GM21528 (cell line): ENCODE results near the gene FKBP14.
"Not testable (repeated sequence)": the region's sequence is repeated elsewhere in the genome, so short reads cannot be mapped to it uniquely, and the experiment has no call there.

Experiments used
- ATAC-seq: cut with Tn5 transposase; IDR thresholded peaks from one replicate; pipeline ENCODE4 v1.9.1; 2021; ENCODE audit warnings: mild to moderate bottlenecking, moderate library complexity; ENCODE audit not compliant: unreplicated experiment, low FRiP score

FKBP14 gene, protein sequence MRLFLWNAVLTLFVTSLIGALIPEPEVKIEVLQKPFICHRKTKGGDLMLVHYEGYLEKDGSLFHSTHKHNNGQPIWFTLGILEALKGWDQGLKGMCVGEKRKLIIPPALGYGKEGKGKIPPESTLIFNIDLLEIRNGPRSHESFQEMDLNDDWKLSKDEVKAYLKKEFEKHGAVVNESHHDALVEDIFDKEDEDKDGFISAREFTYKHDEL

DNA sequence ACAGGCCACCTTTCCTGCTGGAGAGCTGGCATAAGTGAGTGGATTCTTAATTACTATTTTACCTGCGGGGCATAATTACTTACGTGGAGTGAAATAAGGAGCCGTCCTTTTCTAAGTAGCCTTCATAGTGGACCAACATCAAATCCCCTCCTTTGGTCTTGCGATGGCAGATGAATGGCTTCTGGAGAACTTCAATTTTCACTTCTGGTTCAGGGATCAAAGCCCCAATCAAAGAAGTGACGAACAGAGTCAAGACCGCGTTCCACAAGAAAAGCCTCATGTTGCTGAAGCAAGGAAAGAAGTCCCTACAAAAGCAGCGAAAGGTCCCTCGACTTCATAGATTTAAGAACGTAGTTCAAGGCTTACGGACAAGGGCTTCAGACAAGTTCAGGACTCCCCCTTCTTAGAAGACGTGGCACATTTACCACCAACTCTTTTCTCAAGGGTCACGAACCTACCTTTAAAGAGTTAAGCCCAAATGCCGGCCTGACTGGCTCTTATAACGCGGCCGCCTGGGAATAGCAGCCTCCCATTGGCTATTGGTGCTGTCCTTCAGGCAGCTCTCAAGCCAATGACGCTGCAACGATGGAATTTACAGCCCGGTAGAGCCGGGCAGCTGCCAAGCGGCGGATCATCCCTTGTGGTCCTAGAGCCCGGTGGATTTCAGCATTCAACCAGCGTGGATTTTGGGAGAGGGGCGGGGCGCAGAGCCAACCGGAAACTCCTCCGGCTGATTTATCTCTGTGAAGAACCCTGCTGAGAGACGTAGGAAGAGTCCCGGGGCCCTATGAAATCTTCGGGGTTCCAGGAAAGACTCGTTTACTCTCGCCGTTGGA lies at the start of gene FKBP14:
Gene FKBP14 (minus strand): TSS at position 474 of the 836 bp plus-strand sequence. CDS start 194 bp downstream, at position 280.
- ATAC-seq = peak; percentile 73

DNA sequence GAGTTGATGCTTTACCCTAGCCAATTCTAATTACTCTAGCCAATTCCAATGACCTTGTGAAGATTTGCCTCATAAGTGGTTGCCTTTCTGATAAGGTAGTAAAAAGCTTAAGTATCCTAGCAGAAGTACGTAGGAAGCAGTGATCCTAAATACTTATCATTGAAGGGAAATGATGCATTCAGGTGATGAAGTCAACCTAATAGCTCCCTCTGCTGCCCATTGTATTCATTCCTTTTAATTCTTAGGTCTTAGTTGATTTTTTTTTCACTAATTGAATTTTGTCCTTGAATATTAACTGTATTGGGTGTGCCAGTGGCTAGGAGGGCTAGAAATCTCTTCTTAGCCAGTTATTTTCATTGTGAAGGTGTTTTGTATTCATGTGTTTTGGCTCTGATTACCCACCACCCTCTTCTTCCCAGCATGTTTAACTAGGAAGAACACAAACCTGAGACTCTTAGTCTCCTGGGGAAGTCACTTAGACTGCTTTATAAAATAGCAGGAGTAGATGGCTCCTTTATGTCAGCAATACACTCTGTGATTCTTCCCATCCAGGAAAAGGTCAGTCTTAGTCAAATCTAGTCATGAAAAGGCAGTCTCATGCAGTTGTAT lies 48.0 kb upstream of the FKBP14 start:
- no peak for ATAC-seq

DNA sequence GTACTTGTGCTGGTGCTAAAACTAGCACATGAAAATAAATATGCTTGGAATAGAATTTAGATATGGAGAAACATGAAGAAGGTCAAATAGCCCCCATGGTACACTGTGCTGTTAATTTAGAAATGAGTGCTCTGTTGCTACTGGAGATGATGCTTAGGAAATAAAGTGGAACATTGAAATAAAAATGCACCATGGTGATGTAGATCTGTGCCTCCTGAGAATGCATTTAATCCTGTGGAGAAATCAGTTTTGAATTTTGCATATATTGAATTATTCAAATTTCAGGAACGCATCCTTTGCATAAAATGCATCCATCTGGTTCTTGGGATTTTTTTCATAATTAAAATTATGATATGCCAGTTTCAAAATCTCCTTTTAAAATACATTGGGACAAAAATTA lies 46.2 kb upstream of the FKBP14 start:
- ATAC-seq = no peak

DNA sequence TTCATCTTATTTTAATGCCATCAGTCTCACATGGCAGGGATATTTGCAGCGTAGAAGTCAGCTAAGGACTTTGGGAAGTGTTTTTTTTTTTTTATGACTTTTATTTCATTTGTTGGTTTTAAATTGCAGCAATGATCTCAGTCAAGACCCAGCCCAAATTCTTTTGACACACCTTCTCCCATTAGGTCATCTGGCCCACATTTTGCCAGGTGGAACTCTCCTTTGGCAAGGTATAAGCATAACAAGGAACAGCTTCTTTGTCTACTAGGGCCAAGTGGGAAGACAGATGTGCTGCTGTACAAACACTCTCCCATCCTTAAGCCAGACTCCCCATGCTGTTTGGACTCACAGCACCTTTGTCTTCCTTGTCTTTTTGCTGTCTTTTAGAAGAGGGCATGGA lies 43.5 kb upstream of the FKBP14 start:
- ATAC-seq = no peak

DNA sequence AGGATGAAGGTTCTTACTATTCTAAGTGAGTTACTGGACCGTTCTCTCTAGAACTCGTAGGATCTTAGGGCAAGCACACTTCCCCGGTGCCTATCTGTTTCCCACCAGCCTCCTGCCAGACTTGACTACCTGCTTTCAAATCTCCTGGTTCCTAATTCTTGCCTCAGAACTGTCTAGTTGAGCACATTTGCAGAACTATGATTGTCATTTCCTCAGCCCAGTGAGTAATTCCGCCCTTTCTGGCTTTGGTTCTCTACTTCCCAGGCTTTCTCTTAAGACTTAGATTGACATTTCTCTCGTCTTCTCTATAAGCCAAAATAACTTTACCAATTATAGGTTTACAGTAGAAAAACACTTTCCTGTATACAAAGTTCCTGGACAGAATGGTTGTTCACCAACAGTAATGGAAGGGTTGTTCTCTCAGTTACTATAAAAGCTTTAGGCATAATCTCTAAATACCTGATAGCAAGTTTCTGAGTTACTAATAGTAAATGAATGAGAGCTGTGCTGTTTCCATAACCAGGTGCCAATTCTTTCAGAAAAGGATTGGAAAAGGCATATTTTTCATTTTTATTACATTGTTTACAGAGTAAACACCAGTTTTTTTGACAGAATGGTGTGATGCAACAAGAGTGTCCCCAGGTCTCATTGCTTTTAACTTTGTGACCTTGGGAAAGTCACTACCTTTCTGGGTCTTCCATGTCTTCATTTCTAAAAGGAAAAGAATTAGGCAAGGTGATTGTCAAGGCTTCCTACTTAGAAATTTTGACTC lies 42.8 kb upstream of the FKBP14 start:
- ATAC-seq = no peak

DNA sequence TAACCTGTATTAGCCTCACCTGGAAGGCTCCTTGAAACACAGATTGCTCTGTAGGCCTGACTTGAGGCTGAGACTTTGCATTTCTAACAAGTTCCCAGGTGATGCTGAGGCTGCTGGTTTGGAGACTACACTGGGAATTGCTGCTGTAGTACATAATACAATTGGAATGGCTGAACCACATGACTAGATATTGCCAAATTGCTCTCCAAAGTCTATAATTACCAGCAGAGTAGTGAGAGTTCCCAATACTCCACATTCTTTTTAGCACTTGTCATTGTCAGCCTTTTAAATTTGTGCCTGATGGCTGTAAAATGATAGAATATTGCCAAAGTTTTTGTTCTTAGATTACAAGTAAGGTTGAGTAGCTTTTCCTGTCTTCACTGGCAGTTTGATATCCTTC lies 41.6 kb upstream of the FKBP14 start:
- ATAC-seq = no peak

DNA sequence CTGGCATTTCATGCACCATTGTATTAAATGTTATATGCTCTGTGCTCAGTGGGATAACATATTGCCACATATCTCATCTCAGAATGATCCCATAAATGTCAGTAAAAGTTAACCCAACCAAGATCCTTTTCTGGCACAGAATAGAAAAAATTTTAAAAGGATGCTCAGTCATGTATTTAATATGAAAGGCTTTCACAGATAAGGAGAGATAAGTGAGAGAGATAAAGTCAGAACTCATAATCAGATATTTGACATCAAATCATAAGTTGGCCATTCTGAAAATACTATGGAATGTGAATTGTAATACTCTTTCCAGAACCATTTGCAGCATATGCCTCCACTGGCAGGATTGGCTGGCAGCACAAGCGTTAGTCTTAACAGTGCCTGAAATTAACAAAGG lies 40.2 kb upstream of the FKBP14 start:
- ATAC-seq = no peak

DNA sequence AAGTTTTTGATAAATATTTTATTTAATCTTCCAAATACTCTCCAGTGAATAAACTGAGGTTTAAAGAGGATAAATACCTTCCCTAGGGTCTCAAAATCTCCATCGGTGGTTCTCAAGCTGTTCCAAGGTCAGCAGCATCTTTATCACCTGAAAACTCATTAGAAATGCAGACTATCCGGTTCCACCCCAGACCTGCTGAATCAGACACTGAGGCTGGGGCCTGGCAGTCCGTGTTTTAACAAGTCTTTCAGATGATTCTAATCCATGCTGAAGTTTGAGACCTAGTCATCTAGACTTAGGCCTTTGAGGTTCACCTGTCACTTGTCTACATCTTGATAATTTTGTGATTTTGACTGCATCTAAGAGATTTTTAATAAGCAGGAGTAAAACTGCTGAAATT lies 39.2 kb upstream of the FKBP14 start:
- ATAC-seq = no peak

DNA sequence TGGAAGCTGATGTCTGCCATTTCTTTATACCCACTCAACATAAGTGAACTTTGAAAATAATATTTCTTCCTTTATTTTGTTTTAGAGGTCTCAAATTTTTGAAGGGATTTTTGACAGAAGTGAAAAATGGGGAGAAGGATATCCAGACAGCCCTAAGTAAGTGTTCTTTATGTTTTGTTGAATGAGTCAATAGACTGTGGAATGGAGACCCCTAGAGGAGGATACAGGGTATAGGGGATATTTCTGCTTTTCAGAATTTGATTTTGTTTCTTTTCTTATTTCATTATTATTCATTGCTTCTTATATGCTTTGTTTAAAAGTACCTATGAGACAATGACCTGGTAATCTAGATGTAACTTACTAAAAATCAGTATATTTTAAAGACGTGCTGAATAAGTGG lies 36.1 kb upstream of the FKBP14 start:
- ATAC-seq = no peak

DNA sequence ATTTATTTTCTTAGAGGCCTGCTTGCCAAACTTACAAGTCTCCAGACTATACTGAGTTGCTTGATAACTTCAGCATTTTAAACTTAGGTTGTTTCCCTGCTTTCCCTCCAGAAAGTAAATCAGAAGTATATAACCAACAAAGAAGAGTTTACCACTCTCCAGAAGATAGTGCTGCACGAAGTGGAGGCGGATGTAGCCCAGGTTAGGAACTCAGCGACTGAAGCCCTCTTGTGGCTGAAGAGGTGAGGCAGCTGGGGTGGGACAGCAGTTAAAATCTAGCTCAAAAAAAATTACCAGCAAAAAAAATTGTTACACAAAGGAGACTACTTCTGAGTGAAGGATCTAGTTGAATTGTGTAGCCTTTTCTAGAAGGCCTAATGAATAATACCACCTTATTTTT lies 35.3 kb upstream of the FKBP14 start:
- not testable (repeated sequence) for ATAC-seq

DNA sequence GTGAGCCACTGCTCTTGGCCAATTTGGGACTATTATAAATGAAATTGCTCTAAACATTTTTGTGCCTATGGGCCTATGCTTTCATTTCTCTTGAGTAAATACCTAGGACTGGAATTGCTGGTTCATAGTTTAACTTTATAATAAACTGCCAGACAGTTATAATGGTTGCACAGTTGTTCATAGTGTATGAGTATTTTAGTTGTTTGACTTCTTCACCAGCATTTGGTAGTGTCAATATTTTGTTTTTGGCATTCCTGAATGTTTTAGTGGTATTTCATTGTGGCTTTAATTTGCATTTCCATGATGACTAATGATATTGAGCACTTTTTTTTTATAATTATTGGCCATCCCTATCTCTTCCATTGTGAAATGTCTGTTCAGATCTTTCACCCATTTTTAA lies 31.2 kb upstream of the FKBP14 start:
- no peak for ATAC-seq

DNA sequence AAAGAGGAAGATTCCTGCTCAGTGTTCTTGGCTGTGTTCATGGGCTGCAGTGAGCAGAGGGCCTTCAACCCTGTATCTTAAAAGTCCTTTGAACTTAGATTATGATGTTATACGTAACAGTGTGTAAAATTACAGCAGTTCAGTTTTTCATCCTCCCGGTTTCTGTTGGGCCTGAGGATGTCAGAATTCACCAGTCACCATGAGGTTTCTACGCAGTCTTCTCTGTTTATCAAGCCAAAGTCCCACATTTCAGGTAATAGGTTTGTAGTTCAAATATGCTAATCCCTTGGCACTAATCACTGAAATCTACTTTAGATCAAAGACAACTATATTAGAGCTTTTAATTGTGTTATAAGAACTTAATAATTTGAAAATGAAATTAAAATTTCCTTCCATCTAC lies 26.6 kb upstream of the FKBP14 start:
- no peak for ATAC-seq

DNA sequence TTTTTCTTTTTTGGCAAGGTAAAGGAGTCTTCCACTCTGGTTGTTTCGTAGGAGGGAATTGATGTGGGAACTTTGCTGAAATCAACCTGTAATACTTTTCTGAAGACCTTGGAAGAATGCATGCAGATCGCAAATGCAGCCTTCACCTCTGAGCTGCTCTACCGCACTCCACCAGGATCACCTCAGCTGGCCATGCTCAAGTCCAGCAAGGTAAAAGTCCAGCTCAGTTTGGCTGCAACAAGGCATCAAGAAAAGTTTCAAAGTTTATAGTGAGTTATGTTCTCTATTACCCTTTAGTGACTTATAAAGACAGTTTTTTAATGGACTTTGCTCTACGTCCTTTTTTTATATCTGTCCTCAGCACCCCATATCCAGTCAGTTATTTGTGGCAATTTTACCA lies 22.7 kb upstream of the FKBP14 start:
- ATAC-seq = no peak

DNA sequence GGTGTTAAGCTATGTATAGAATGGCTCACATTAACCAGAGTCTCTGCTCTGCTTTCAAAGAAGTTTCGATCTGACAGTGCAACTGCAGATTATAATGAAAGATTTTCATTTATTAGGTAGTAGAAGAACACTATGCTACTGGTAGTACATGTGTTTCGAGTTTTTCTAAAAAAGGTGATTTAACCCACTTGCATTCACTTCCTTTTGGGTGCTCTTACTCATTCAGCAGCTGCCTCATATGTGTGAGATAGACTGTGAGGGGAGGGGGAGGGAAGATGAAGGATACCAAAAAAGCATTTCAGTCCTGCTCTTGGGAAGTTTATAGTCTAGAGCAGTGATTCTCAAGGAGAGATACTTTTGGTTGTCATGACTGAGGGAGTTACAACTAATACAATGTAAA lies 22.1 kb upstream of the FKBP14 start:
- ATAC-seq = no peak

DNA sequence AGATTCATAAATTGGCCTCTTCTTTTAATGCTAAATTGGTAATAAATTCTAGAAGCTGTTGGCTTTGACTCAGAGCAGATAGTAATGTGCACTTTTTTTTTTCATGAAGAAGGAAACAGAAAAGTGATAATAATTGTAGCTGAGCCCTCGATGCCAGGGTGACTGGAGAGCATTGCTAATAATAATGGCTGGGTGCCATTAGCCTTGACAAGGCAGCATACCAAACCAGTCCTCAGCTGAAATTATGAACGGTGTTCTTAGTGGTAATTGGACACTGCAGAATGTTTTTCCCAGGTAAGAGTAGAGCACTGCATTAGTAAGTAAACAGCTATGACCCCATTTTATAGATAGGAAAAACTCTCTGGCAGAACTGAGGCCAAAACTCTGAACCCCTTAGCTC lies 20.6 kb upstream of the FKBP14 start:
- ATAC-seq = no peak

DNA sequence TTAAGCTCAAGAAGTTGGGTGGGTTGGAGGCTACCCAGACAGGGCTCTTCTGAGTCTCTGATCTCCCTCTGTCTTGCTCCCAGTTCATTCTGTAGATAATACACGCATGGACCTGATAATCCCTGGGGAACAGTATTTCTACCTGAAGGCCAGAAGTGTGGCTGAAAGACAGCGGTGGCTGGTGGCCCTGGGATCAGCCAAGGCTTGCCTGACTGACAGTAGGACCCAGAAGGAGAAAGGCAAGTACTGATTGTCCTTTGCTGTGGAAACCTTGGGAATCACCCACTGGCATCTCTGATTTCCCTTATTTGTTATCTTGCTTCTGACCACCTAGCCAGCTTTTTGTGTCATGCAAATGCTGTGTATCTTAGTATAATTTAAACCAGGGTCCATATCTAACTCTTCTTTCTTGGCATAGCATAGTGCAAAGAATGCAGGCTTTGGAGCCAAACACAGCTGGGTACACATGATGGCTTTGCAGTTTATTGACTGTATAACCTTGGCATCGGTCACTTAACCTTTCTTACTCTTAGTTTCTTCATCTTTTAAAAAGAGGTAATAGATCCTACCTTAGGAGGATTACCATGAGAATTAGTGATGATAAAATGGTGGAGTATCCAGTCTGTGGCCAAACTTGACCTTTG lies 19.7 kb upstream of the FKBP14 start:
- no peak for ATAC-seq

DNA sequence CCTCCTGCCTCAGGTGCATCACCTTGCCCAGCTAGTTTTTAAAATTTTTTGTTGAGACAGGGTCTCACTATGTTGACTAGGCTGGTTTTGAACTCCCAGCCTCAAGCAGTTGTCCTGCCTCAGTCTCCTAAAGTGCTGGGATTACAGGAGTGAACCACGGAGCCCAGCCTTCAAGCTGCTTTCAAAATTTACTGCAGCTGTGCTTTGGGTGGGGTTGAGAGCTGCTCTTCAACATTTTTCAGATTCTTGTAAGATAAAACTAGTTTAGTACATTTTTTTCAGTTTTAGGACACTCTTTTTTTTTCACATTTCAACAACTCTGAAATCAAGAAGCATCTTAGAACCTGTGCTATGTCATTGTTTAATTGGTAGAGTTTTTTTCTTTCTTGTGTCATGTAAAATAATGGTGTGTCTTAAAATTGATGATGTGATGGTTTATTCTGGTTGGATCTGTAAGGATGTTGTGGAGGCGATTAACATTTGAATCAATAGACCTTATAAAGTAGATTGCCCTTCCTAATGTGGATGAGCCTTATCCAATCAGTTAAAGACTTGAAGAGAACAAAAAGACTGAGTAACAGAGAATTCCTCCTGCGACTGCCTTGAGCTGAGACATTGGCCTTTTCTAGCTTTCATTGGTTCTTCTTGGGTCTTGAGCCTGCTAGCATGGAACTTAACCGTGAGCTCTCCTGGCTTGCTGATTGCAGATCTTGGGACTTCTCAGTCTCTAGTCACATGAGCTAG lies 15.2 kb upstream of the FKBP14 start:
- no peak for ATAC-seq

DNA sequence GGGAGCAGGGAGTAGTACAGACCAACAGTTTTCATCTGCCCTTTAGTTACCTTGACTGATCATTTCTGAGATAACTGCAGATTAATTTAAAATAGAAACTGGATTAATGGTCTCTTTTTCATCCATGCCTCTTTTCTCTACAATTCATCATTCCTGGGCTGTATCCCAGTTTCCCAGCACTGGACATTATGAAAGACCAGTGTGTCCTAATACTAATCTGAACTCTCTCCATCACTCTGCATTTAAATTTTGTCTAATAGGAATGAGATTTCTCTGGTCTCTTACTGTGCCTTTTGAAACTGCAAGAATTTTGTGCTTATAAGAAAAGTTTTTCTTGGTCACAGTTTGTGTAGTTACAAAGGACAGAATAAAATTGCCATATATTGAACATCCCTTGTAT lies 14.4 kb upstream of the FKBP14 start:
- ATAC-seq = no peak

DNA sequence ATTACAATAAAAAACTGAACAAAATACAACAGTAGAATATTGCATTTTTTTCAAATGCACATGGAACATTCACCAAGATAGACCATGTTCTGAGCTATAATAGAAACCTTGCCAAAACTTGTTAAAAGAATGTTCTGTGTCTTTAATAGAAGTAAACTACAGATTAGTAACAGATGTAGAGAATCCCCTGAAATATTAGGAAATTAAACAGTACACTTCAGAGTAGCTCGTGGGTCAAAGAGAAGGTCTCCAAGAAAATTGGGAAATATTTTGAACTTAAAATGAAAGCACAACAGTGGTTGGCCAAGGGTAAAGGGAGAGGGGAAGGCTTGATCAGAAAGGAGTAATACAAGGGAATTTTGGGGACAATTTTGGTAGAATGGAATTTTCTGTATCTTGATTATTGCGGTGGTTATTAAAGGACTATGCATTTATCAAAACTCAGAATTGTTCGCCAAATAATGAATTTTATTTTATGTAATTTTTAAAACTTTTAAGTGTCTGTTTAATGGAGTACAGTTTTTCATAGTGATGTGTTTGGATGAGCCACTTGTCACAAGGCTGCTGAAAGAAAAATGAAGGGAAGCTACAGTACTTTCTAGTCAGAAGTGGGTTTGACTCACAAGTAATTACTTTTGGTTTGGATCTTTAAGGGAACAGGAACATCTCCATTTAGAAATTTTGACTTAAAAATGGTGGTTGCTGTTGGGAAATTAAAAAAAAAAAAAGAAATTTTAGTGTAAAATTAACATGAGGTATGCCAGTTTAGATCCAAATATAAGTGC lies 11.9 kb upstream of the FKBP14 start:
- no peak for ATAC-seq
